ENCODE results near the gene IRF7. TPM values are rescaled to one million over a fixed set of nuclear protein-coding genes. Genes with fewer than 3 reads are reported as not detected.
A peak's percentile ranks its signal among the peaks of the same experiment; 100 is the strongest.
"Not testable (repeated sequence)": the region's sequence is repeated elsewhere in the genome, so short reads cannot be mapped to it uniquely, and the experiment has no call there.

IRF7 gene
- total and polyA plus RNA-seq, 2 experiments from 2014 or later: 12.3 to 17.3 TPM

DNA sequence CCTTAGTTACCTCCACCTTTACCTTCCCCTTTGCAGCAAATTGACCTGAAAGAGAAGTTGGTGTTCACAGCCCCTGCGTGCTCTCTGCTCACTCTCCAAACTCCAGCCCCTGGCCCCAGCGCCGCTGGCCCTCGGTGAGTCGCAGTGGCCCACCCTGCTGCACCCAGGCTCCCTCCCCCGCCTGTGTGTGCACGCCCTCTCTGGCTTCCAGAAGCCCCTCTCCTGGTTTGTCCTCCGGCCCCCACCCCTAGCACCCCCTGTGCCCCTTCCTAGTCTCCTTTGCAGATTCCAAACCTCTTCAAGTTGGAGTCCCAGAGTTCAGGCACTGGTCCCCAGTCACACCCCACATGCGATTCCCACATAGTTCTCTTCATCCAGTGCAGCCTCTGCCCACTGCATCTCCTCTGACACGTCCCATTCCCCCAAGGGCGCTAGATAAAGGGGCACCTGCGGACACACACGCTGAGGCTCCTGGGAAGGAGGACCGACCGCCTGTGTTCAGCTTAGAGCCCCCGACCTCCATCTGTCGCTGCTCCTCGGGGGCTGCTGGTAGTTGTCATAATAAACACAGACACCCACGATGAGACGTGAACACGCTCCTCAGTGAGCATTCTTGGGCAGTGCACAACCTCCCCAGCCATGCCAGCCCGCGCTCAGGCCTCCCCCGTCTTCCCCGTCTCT lies 41.0 kb downstream of the IRF7 start:
- Mint-ChIP-seq H3K4me1 (peaks cover 30% of the 10 kb centered on the region), H3K27ac (no peak overlapping the region), H3K27me3 (ENCODE audit: insufficient read depth, low read depth, poor library complexity) (peaks cover 30% of the 10 kb centered on the region), H3K9me3 (no peaks in the 10 kb centered on the region; the same call in 2 of the 3 replicates), H3K4me3 (peak overlapping the region; percentile 80), H3K36me3 (ENCODE audit: low read depth) (no peaks in the 10 kb centered on the region; the same call in 2 of the 3 replicates)
- Histone ChIP-seq H3K4me2 (peak overlapping the region; percentile 88), H3K79me2 (replicated peaks; ENCODE audit: insufficient read depth) (peaks cover 31% of the 10 kb centered on the region), H3F3A (replicated peaks; ENCODE audit: low read depth) (peaks cover 13% of the 10 kb centered on the region; the same call in 1 of the 2 replicates), H3K9me2 (ENCODE audit: insufficient read depth) (no peaks in the 10 kb centered on the region), H3K4me1 (ENCODE audit: insufficient read depth) (peaks cover 16% of the 10 kb centered on the region), H4K20me1 (replicated peaks; ENCODE audit: insufficient read depth) (peaks cover 28% of the 10 kb centered on the region), H3K27ac (ENCODE audit: low read depth) (no peak overlapping the region), H3K36me3 (ENCODE audit: insufficient read depth) (no peaks in the 10 kb centered on the region), H2AFZ (no peak overlapping the region), H3K4me3 (peak overlapping the region; percentile 70), H3K27me3 (ENCODE audit: insufficient read depth) (peaks cover 25% of the 10 kb centered on the region)
- DNase-seq (ENCODE audit: low spot score): no peak
- ATAC-seq: peak; percentile 1
- TF ChIP-seq, protein P1, sequence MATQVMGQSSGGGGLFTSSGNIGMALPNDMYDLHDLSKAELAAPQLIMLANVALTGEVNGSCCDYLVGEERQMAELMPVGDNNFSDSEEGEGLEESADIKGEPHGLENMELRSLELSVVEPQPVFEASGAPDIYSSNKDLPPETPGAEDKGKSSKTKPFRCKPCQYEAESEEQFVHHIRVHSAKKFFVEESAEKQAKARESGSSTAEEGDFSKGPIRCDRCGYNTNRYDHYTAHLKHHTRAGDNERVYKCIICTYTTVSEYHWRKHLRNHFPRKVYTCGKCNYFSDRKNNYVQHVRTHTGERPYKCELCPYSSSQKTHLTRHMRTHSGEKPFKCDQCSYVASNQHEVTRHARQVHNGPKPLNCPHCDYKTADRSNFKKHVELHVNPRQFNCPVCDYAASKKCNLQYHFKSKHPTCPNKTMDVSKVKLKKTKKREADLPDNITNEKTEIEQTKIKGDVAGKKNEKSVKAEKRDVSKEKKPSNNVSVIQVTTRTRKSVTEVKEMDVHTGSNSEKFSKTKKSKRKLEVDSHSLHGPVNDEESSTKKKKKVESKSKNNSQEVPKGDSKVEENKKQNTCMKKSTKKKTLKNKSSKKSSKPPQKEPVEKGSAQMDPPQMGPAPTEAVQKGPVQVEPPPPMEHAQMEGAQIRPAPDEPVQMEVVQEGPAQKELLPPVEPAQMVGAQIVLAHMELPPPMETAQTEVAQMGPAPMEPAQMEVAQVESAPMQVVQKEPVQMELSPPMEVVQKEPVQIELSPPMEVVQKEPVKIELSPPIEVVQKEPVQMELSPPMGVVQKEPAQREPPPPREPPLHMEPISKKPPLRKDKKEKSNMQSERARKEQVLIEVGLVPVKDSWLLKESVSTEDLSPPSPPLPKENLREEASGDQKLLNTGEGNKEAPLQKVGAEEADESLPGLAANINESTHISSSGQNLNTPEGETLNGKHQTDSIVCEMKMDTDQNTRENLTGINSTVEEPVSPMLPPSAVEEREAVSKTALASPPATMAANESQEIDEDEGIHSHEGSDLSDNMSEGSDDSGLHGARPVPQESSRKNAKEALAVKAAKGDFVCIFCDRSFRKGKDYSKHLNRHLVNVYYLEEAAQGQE (IDR thresholded peaks at IDR 0.05; ENCODE audit: unreplicated experiment): no peak
- TF ChIP-seq EZH2 (IDR thresholded peaks at IDR 0.05; ENCODE audit: low read depth, unreplicated experiment): peak; percentile 39

DNA sequence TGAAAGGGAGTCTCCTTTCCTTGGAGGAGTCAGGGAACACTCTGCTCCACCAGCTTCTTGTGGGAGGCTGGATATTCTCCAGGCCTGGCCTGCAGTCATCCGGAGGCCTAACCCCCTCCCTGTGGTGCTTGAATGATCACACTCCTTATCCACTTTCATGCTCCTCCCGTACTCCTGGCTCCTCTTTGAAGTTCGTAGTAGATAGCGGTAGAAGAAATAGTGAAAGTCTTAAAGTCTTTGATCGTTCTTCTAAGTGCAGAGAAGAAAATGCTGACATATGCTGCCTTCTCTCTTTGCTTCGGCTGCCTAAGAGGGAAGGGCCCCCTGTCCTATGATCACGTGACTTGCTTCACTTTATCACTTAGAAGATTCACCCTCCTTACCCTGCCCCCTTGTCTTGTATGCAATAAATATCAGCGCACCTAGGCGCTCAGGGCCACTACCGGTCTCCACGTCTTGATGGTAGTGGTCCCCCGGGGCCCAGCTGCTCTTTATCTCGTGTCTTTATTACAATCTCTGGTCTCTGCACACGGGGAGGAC lies 41.6 kb downstream of the IRF7 start:
- H3K4me3 Mint-ChIP-seq; H3K9me3 Mint-ChIP-seq; H3K36me3 ChIP-seq (ENCODE audit: insufficient read depth); H3K36me3 Mint-ChIP-seq (ENCODE audit: low read depth); H3K27ac ChIP-seq (ENCODE audit: low read depth); ATAC-seq; H3K27ac Mint-ChIP-seq; DNase-seq (ENCODE audit: low spot score); H3K9me2 ChIP-seq (ENCODE audit: insufficient read depth); H2AFZ ChIP-seq: not testable (repeated sequence)
- peaks cover 13% of the 10 kb centered on the region; the same call in 1 of the 2 replicates for H3F3A ChIP-seq (replicated peaks; ENCODE audit: low read depth)
- H3K4me2 ChIP-seq: peak overlapping the region; percentile 88; the same call in 1 of the 2 replicates
- peaks cover 20% of the 10 kb centered on the region for H3K4me1 ChIP-seq (ENCODE audit: insufficient read depth)
- Mint-ChIP-seq H3K4me1 (peaks cover 31% of the 10 kb centered on the region), H3K27me3 (ENCODE audit: insufficient read depth, low read depth, poor library complexity) (peaks cover 29% of the 10 kb centered on the region)
- peaks cover 31% of the 10 kb centered on the region for H3K27me3 ChIP-seq (ENCODE audit: insufficient read depth)
- H3K4me3 ChIP-seq: peak overlapping the region; percentile 70; the same call in 1 of the 2 replicates
- peaks cover 21% of the 10 kb centered on the region for H4K20me1 ChIP-seq (replicated peaks; ENCODE audit: insufficient read depth)
- H3K79me2 ChIP-seq (replicated peaks; ENCODE audit: insufficient read depth): peaks cover 24% of the 10 kb centered on the region

DNA sequence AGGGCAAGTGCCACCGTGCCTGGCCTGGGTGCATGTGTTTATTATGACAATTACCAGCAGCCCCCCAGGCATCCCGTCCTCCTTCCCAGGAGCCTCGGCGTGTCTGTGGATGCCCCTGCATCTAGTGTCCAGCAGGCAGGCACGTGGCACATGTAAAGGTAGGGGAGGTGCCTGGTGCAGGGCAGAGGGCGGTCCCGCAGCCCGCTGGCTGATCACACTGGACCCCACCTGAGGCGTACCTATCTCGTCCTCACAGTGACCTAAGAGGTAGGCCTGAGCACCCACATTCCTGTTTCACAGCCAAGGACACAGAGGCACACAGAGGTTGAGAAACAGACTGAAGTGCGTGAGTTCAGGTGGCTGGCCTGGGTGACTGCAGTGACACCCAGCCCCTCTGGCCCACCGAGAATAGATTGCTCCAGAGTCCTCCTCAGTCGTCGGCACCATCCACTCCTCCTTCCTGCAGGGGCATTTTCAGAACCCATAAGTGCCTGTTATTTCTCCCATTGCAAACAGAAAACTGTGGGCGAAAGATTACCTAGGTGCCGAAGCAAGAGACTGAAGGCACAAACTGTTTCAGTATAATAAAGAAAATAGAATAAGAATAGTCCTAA lies 42.5 kb downstream of the IRF7 start:
- Mint-ChIP-seq H3K4me3 (no peak overlapping the region), H3K4me1 (peaks cover 29% of the 10 kb centered on the region), H3K27me3 (ENCODE audit: insufficient read depth, low read depth, poor library complexity) (peaks cover 31% of the 10 kb centered on the region), H3K27ac (no peak overlapping the region), H3K9me3 (no peaks in the 10 kb centered on the region; the same call in 2 of the 3 replicates), H3K36me3 (ENCODE audit: low read depth) (no peaks in the 10 kb centered on the region; the same call in 2 of the 3 replicates)
- H3K79me2 ChIP-seq (replicated peaks; ENCODE audit: insufficient read depth): peaks cover 16% of the 10 kb centered on the region
- no peak overlapping the region for H3K27ac ChIP-seq (ENCODE audit: low read depth)
- H3K4me1 ChIP-seq (ENCODE audit: insufficient read depth): peaks cover 21% of the 10 kb centered on the region
- no peak for ATAC-seq
- H3K9me2 ChIP-seq (ENCODE audit: insufficient read depth): no peaks in the 10 kb centered on the region
- peaks cover 14% of the 10 kb centered on the region for H4K20me1 ChIP-seq (replicated peaks; ENCODE audit: insufficient read depth)
- no peak overlapping the region for H3K4me2 ChIP-seq
- peaks cover 13% of the 10 kb centered on the region; the same call in 1 of the 2 replicates for H3F3A ChIP-seq (replicated peaks; ENCODE audit: low read depth)
- H3K4me3 ChIP-seq: no peak overlapping the region
- no peaks in the 10 kb centered on the region for H3K36me3 ChIP-seq (ENCODE audit: insufficient read depth)
- DNase-seq (ENCODE audit: low spot score): no peak
- H2AFZ ChIP-seq: no peak overlapping the region
- H3K27me3 ChIP-seq (ENCODE audit: insufficient read depth): peaks cover 33% of the 10 kb centered on the region
- no peak for TF ChIP-seq EZH2phosphoT487 (IDR thresholded peaks at IDR 0.05; ENCODE audit: unreplicated experiment)
- TF ChIP-seq JUNB (IDR thresholded peaks at IDR 0.05; ENCODE audit: unreplicated experiment): no peak
- no peak for TF ChIP-seq ZNF331 (CRISPR knock-in tag; IDR thresholded peaks at IDR 0.05; ENCODE audit: low read depth)
- no peak for TF ChIP-seq CREB1 (CRISPR knock-in tag; IDR thresholded peaks at IDR 0.05; ENCODE audit: low read depth)
- no peak for TF ChIP-seq POLR2AphosphoS5 (IDR thresholded peaks at IDR 0.05; ENCODE audit: low read depth)
